Measurements from ENCODE around the gene USP48.

USP48 gene

DNA sequence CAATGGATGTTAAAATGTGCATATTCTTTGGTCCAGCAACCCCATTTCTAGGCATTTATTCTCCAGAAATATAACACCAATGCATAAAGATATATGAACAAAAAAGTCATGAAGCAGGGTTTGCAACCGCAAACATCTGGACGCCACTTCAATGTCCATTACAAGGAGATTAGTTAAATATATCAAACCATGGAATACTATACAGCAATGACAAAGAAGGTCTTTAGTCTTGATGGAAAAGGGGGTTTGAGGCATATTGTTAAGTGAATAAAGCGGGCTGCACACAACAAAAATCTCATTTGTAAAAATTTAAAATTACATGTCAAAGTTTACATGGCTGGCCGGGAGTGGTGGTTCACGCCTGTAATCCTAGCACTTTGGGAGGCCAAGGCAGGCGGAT lies 145.4 kb downstream of the USP48 start:
- Histone ChIP-seq H3K4me3 (replicated peaks; ENCODE audit: low read depth, low read length) (no peak overlapping the region), H3K36me3 (ENCODE audit: control insufficient read depth, insufficient read depth, low read length) (no peaks in the 10 kb centered on the region), H3K27me3 (replicated peaks; ENCODE audit: control insufficient read depth, insufficient read depth, low read length) (no peaks in the 10 kb centered on the region; the same call in 1 of the 2 replicates)
- TF ChIP-seq, protein P1, sequence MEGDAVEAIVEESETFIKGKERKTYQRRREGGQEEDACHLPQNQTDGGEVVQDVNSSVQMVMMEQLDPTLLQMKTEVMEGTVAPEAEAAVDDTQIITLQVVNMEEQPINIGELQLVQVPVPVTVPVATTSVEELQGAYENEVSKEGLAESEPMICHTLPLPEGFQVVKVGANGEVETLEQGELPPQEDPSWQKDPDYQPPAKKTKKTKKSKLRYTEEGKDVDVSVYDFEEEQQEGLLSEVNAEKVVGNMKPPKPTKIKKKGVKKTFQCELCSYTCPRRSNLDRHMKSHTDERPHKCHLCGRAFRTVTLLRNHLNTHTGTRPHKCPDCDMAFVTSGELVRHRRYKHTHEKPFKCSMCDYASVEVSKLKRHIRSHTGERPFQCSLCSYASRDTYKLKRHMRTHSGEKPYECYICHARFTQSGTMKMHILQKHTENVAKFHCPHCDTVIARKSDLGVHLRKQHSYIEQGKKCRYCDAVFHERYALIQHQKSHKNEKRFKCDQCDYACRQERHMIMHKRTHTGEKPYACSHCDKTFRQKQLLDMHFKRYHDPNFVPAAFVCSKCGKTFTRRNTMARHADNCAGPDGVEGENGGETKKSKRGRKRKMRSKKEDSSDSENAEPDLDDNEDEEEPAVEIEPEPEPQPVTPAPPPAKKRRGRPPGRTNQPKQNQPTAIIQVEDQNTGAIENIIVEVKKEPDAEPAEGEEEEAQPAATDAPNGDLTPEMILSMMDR (IDR thresholded peaks at IDR 0.05; ENCODE audit: insufficient read depth, low read length, poor library complexity, severe bottlenecking): no peak
- no peak for DNase-seq (ENCODE audit: extremely low read depth, insufficient read length)

GRCh38 chr1:21636029-21636428 lies 146.9 kb downstream of the USP48 start:
- DNase-seq (ENCODE audit: extremely low read depth, insufficient read length): no peak
- no peak overlapping the region for H3K4me3 ChIP-seq (replicated peaks; ENCODE audit: low read depth, low read length)
- TF ChIP-seq, protein P1 (IDR thresholded peaks at IDR 0.05; ENCODE audit: insufficient read depth, low read length, poor library complexity, severe bottlenecking): no peak
- H3K36me3 ChIP-seq (ENCODE audit: control insufficient read depth, insufficient read depth, low read length): no peaks in the 10 kb centered on the region
- H3K27me3 ChIP-seq (replicated peaks; ENCODE audit: control insufficient read depth, insufficient read depth, low read length): no peaks in the 10 kb centered on the region; the same call in 1 of the 2 replicates

- TF ChIP-seq, protein P1 (IDR thresholded peaks at IDR 0.05; ENCODE audit: insufficient read depth, low read length, poor library complexity, severe bottlenecking): no peak
- no peak for DNase-seq (ENCODE audit: extremely low read depth, insufficient read length)
Observed at GRCh38 chr1:21634806-21635535, 148.0 kb downstream of the USP48 start.

DNA sequence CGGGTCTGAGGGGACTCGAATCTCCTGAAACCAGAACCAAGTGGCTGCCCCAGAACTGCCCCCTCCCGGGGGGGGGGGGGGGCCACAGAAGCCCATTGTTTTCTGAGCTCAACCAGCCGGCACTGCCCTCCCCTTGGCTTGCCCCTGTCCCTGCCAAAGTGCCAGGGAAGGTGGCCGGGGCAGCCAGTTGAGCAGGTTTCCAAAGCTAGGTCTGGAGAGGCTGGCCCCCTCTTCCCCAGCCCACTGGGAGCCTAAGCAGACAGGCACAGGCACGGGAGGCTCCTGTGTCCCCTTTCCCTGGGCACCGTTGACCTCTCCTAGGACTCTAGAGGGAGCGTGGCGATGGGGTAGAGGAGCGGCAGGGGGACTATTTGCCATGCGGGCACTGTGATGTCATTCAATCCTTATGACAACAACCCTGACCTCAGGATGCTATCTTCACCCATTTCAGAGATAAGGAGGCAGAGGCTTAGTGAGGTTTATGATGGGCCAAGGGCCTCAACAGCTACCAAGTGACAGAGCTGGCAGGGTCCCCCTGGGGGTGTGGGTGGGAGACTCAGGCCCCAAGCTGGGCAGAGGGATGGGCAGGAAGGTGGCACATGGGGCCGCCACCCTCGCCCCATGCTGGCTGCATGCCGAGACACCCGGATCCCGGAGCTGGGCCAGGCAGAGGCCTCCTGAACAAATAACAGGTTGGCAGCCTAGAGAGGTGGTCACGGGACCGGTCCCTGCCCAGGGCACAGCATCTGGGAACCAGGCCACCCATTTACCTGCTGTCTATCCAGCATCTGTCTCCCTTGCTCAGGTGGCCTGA lies 148.8 kb downstream of the USP48 start:
- H3K36me3 ChIP-seq (ENCODE audit: control insufficient read depth, insufficient read depth, low read length): no peaks in the 10 kb centered on the region
- H3K4me3 ChIP-seq (replicated peaks; ENCODE audit: low read depth, low read length): no peak overlapping the region
- H3K27me3 ChIP-seq (replicated peaks; ENCODE audit: control insufficient read depth, insufficient read depth, low read length): no peaks in the 10 kb centered on the region; the same call in 1 of the 2 replicates
- TF ChIP-seq, protein P1 (IDR thresholded peaks at IDR 0.05; ENCODE audit: insufficient read depth, low read length, poor library complexity, severe bottlenecking): no peak
- DNase-seq (ENCODE audit: extremely low read depth, insufficient read length): no peak

More at GRCh38 chr1:21634806-21635535, 148.0 kb downstream of the USP48 start:
- H3K27me3 ChIP-seq (replicated peaks; ENCODE audit: control insufficient read depth, insufficient read depth, low read length): no peaks in the 10 kb centered on the region; the same call in 1 of the 2 replicates
- H3K36me3 ChIP-seq (ENCODE audit: control insufficient read depth, insufficient read depth, low read length): no peaks in the 10 kb centered on the region
- H3K4me3 ChIP-seq (replicated peaks; ENCODE audit: low read depth, low read length): no peak overlapping the region

GRCh38 chr1:21633141-21633755 lies 149.7 kb downstream of the USP48 start:
- H3K36me3 ChIP-seq (ENCODE audit: control insufficient read depth, insufficient read depth, low read length): no peaks in the 10 kb centered on the region
- DNase-seq (ENCODE audit: extremely low read depth, insufficient read length): no peak
- no peaks in the 10 kb centered on the region; the same call in 1 of the 2 replicates for H3K27me3 ChIP-seq (replicated peaks; ENCODE audit: control insufficient read depth, insufficient read depth, low read length)
- TF ChIP-seq, protein P1 (IDR thresholded peaks at IDR 0.05; ENCODE audit: insufficient read depth, low read length, poor library complexity, severe bottlenecking): no peak
- H3K4me3 ChIP-seq (replicated peaks; ENCODE audit: low read depth, low read length): no peak overlapping the region
